Karpas-422 (cell line): ENCODE results near the gene CORO7. TPM values are rescaled to one million over a fixed set of nuclear protein-coding genes. Genes with fewer than 3 reads are reported as not detected.

Experiments used
- DNase-seq: peaks from one replicate; pipeline ENCODE4 v3.0.0-alpha.2; 2015
- H2AFZ ChIP-seq: fragments of 200-600 bp; sonication (generic); 2 replicates; pipeline ENCODE4 v1.6.1; 2014; ENCODE audit warnings: antibody characterized with exemption, low read length, mixed read lengths
- H3K27ac ChIP-seq: fragments of 200-600 bp; sonication (generic); 2 replicates; pipeline ENCODE4 v1.5.1; 2014; ENCODE audit warnings: mild to moderate bottlenecking, low read length, moderate library complexity
- H3K27me3 ChIP-seq: fragments of 200-600 bp; sonication (generic); 2 replicates; pipeline ENCODE4 v1.6.1; 2014; ENCODE audit warnings: low read length, mixed read lengths
- H3K36me3 ChIP-seq: fragments of 200-600 bp; sonication (generic); 2 replicates; pipeline ENCODE4 v1.6.1; 2014; ENCODE audit warnings: low read length, mixed read lengths; ENCODE audit not compliant: insufficient read depth
- H3K4me1 ChIP-seq: fragments of 200-600 bp; sonication (generic); 2 replicates; pipeline ENCODE4 v1.6.1; 2014; ENCODE audit warnings: mild to moderate bottlenecking, low read length, mixed read lengths
- H3K4me2 ChIP-seq: fragments of 200-600 bp; sonication (generic); 2 replicates; pipeline ENCODE4 v1.6.1; 2014; ENCODE audit warnings: low read length, low read depth, mild to moderate bottlenecking; ENCODE audit not compliant: poor library complexity, severe bottlenecking
- H3K4me3 ChIP-seq: fragments of 200-600 bp; sonication (generic); 2 replicates; pipeline ENCODE4 v1.5.1; 2014; ENCODE audit warnings: mild to moderate bottlenecking, antibody characterized with exemption, low read length, mixed read lengths
- H3K79me2 ChIP-seq: fragments of 200-600 bp; sonication (generic); 2 replicates; pipeline ENCODE4 v1.6.1; 2014; ENCODE audit warnings: mild to moderate bottlenecking, low read length, mixed read lengths
- H3K9ac ChIP-seq: fragments of 200-600 bp; sonication (generic); 2 replicates; pipeline ENCODE4 v1.6.0; 2014; ENCODE audit warnings: low read length
- H3K9me2 ChIP-seq: fragments of 200-600 bp; sonication (generic), shearing (Covaris generic); replicated peaks from 2 replicates; pipeline ENCODE4 v1.6.0; 2014; ENCODE audit warnings: mild to moderate bottlenecking, low read length, moderate library complexity; ENCODE audit not compliant: insufficient read depth
- H3K9me3 ChIP-seq: fragments of 300-700, 200-600 bp; sonication (generic); 2 replicates; pipeline ENCODE4 v1.6.1; 2014; ENCODE audit warnings: low read length, mixed read lengths
- H4K20me1 ChIP-seq: fragments of 200-600 bp; sonication (generic); 2 replicates; pipeline ENCODE4 v1.6.1; 2014; ENCODE audit warnings: mild to moderate bottlenecking, antibody characterized with exemption, low read length, low read depth; ENCODE audit not compliant: insufficient read depth
- total RNA-seq: library from RNA; depleted of rRNA; stranded (reverse); fragments of >200 nt; shearing (Covaris generic); gene quantifications from 2 replicates; pipeline ENCODE4 v1.2.3, GENCODE V29; 2014; ENCODE audit warnings: low replicate concordance

Gene CORO7
- total RNA-seq, 1 experiment from 2014 or later: 46.2 TPM

DNA sequence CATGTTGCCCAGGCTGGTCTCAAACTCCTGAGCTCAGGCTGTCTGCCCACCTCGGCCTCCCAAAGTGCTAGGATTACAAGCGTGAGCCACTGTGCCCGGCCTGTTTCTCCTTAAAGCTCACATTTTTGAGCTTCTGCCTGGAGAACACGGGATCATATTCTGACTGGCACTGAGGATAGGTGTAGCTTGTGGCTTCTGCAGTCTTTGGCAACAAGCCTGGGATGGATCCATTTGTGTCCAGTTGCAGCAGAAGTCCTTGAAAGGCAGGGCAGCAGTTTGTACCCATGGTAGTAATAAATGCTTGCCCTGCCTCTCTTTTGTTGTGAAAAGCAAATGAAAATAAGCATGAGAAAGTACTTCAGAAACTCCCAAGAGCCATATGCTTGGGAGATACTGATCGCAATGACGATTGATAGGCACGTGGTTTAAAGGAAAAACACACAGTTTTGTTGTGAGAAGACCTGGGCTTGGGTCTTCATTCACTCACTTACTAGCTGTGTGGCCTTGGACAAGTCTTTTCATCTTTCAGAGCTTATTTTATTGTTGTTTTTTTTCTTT lies 3.1 kb upstream of the CORO7 start:
- H3K9ac ChIP-seq: no peak overlapping the region

DNA sequence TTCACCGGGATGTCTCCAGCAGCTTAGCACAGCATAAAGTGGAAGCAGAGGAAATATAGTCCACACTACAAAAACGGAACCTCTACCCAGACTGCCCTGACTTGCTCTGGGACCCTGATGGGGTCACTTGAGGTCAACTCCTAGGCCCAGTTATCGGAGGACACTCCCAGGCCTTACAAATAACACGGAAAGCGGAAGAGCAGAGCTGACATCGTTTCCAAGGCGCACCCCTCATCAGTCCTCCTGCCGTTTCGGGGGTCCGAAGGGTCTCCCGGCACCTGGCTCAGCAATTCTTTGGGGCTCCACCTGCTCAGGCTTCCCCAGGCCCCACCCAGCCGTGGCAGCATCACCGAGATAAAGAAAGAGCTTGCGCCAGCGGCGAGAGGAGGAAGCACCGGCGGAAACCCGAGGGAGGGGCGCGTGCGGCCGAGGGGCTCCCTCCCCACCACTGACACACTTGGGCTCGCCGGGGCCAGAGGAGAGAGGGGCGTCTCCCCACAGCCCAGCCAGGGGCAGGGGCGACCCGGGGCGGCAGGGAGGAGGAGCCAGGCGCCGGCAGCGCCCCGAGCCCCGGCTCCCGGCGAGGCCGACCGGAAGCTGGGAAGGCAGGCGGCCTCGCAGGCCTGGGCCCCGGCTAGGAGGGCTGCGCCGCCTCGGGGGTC lies 727 bp downstream of the CORO7 start:
- H3K4me2 ChIP-seq: peak overlapping the region; percentile 98
- H3K27ac ChIP-seq: peak overlapping the region; percentile 62
- no peaks in the 10 kb centered on the region for H3K9me2 ChIP-seq
- no peaks in the 10 kb centered on the region for H3K27me3 ChIP-seq
- DNase-seq: peak; percentile 76
- peak overlapping the region; percentile 96 for H3K9ac ChIP-seq
- H3K9me3 ChIP-seq: no peaks in the 10 kb centered on the region
- peaks cover 24% of the 10 kb centered on the region for H3K4me1 ChIP-seq
- H3K79me2 ChIP-seq: peaks cover 41% of the 10 kb centered on the region
- H2AFZ ChIP-seq: 0 out of 2 replicates have a peak overlapping the region, but pooled peaks have one; percentile 46
- H3K4me3 ChIP-seq: peak overlapping the region; percentile 78
- peaks cover 6% of the 10 kb centered on the region for H3K36me3 ChIP-seq
- H4K20me1 ChIP-seq: peaks cover 12% of the 10 kb centered on the region; the same call in 1 of the 2 replicates

More for the DNA sequence above, 3.1 kb upstream of the CORO7 start:
- H3K9me2 ChIP-seq: no peaks in the 10 kb centered on the region
- no peaks in the 10 kb centered on the region for H3K9me3 ChIP-seq
- no peak overlapping the region for H2AFZ ChIP-seq
- H4K20me1 ChIP-seq: peaks cover 4% of the 10 kb centered on the region; the same call in 1 of the 2 replicates
- no peak overlapping the region for H3K27ac ChIP-seq
- DNase-seq: no peak
- H3K4me1 ChIP-seq: peaks cover 18% of the 10 kb centered on the region
- no peak overlapping the region for H3K4me3 ChIP-seq
- H3K36me3 ChIP-seq: no peaks in the 10 kb centered on the region
- H3K27me3 ChIP-seq: no peaks in the 10 kb centered on the region
- no peak overlapping the region for H3K4me2 ChIP-seq
- peaks cover 18% of the 10 kb centered on the region for H3K79me2 ChIP-seq

DNA sequence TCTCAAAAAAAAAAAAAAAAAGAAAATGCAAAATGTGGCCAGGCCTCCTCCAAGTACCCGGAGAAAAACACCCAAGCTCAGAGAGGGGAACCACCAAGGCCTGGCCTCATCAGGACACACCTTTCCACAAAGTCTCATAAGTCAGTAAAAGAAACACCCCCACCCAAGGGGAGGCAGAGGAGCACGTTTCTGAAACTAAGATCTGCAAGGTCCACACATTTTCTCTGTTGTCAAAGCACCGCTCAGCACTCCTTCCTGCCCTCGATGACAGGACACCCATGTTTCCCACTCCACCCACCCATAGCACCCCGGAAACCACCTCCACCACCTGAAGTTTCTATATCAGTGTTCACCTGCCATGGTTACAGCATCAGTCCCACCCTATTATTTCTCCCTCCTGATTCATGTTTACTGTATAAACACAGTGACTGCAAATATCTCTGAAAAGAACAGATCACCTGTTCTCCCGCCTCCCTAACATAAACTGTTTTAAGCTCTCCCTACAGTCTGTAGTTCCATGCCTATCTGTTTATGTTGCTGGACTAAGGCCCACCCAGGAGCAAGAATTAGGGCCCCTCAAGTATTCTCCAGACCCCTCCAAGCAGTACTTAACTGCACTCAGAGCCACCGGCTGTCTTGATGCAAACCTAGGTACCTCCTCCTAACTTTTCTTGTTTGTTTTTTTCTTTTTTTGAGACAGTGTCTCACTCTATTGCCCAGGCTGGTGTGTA lies 2.0 kb downstream of the CORO7 start:
- H2AFZ ChIP-seq: no peak overlapping the region
- peak overlapping the region; percentile 62 for H3K27ac ChIP-seq
- H3K79me2 ChIP-seq: peaks cover 43% of the 10 kb centered on the region
- H4K20me1 ChIP-seq: peaks cover 12% of the 10 kb centered on the region; the same call in 1 of the 2 replicates
- H3K9me2 ChIP-seq: no peaks in the 10 kb centered on the region
- peaks cover 24% of the 10 kb centered on the region for H3K4me1 ChIP-seq
- no peaks in the 10 kb centered on the region for H3K9me3 ChIP-seq
- H3K36me3 ChIP-seq: peaks cover 6% of the 10 kb centered on the region
- H3K4me3 ChIP-seq: peak overlapping the region; percentile 78
- peak overlapping the region; percentile 98 for H3K4me2 ChIP-seq
- H3K27me3 ChIP-seq: no peaks in the 10 kb centered on the region
- peak overlapping the region; percentile 96 for H3K9ac ChIP-seq
- peak; percentile 65 for DNase-seq

DNA sequence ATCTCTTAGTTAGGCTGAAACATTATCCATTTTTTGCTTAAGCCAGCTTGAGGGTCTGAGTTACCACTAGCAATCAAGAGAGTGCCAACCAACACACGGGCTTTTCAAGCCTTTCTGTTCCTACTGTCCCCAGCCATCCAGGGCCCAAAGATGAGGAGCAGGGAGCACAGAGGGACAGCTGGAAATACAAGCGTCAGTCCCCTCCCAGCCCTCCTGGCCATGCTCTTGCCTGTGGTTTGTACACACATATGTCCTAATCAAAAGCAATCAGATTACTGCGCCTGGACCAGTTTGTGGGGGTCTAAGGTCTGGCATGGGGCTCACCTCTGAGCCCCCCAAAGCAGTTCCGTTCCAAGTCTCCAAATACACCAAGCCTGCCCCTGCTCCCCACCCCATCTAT lies 3.5 kb downstream of the CORO7 start:
- Histone ChIP-seq H3K79me2 (peaks cover 43% of the 10 kb centered on the region), H3K9me3 (no peaks in the 10 kb centered on the region), H3K4me3 (no peak overlapping the region), H3K4me1 (peaks cover 24% of the 10 kb centered on the region), H3K9ac (no peak overlapping the region), H3K4me2 (no peak overlapping the region), H2AFZ (no peak overlapping the region), H4K20me1 (peaks cover 12% of the 10 kb centered on the region; the same call in 1 of the 2 replicates), H3K27me3 (no peaks in the 10 kb centered on the region), H3K27ac (no peak overlapping the region), H3K9me2 (no peaks in the 10 kb centered on the region), H3K36me3 (peaks cover 6% of the 10 kb centered on the region)
- no peak for DNase-seq

DNA sequence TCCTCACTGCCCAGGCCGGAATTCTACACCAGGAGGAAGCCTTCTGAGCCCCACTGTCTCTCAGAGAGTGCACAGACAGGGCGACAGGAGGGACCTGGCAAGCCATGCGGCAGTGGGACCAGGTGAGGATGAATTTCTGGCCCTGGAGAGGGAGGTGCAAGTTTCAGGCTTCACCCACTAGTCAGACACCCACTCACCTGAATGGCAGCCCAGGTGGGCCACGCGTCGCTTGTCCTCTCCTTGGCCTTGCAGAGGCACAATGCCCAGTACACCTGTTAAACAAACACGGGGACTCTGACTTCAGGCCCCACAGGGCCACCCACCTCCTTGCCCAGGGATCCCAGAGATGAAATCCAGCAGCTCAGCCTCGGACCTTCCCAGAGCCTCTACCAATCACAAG lies 4.2 kb downstream of the CORO7 start:
- H2AFZ ChIP-seq: no peak overlapping the region
- peaks cover 12% of the 10 kb centered on the region; the same call in 1 of the 2 replicates for H4K20me1 ChIP-seq
- DNase-seq: no peak
- no peak overlapping the region for H3K4me3 ChIP-seq
- H3K79me2 ChIP-seq: peaks cover 43% of the 10 kb centered on the region
- peaks cover 6% of the 10 kb centered on the region for H3K36me3 ChIP-seq
- no peak overlapping the region for H3K9ac ChIP-seq
- no peaks in the 10 kb centered on the region for H3K9me3 ChIP-seq
- no peaks in the 10 kb centered on the region for H3K9me2 ChIP-seq
- H3K4me2 ChIP-seq: no peak overlapping the region
- H3K27me3 ChIP-seq: no peaks in the 10 kb centered on the region
- peaks cover 24% of the 10 kb centered on the region for H3K4me1 ChIP-seq
- no peak overlapping the region for H3K27ac ChIP-seq

DNA sequence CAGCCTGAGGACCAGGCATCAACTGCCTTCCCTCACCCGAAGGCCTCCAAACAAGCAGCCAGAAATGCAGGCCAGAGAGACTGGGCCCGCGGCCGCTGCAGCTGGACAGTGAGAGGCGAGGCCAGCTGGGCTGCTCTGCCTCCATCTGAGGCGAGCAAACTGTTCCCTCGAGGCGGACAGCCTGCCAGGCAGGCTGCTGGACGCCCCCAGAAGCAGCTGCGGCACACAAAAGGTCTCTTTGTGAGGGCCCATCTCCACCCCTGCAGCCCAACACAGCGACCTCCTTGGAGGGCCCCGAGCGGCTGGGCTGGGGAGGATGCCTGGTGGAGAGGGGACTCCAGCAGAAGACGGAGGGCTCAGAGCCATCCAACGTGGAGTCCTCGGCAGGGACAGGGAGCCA lies 4.7 kb downstream of the CORO7 start:
- Histone ChIP-seq H3K9ac (no peak overlapping the region), H3K9me2 (no peaks in the 10 kb centered on the region), H3K36me3 (peaks cover 6% of the 10 kb centered on the region), H3K4me3 (no peak overlapping the region), H3K9me3 (no peaks in the 10 kb centered on the region), H4K20me1 (peaks cover 12% of the 10 kb centered on the region; the same call in 1 of the 2 replicates), H3K79me2 (peaks cover 43% of the 10 kb centered on the region), H3K27me3 (no peaks in the 10 kb centered on the region), H3K4me2 (no peak overlapping the region), H3K27ac (no peak overlapping the region), H2AFZ (no peak overlapping the region), H3K4me1 (peaks cover 20% of the 10 kb centered on the region)
- DNase-seq: no peak

DNA sequence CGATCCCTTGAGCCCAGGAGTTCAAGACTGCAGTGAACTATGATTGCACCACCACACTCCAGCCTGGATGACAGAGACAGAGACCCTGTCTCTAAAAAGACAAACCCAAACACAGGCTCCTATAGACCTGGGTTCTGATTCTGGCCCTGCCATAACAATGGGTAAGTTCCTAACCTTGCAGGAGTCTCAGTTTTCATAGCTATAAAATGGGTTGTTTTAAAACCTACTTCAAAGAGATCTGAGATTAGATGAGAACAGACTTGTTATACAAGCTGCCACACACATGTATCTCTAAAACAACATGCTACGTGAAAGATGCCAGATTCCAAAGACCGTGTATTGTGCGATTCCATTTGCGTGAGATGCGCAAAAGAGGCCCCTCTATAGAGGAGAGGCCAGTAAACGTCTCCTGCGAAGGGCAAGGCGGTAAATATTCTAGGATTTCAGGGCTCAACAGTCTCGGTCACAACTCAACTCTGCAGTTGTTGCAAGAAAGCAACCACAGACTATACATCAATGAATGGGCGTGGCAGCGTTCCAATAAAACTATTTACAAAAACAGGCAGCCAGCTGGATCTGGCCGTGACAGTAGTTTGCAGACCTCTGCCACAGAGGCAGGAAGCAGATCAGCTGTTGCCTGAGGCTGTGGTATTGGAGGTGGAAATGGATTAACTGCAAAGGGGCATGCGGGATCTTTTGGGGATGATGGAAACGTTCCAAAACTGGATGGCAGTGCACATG lies 5.9 kb downstream of the CORO7 start:
- peaks cover 6% of the 10 kb centered on the region for H3K36me3 ChIP-seq
- H3K9me3 ChIP-seq: no peaks in the 10 kb centered on the region
- H3K27ac ChIP-seq: no peak overlapping the region
- H3K4me1 ChIP-seq: peaks cover 18% of the 10 kb centered on the region
- no peak overlapping the region for H2AFZ ChIP-seq
- peaks cover 12% of the 10 kb centered on the region; the same call in 1 of the 2 replicates for H4K20me1 ChIP-seq
- no peak for DNase-seq
- no peaks in the 10 kb centered on the region for H3K9me2 ChIP-seq
- H3K4me3 ChIP-seq: no peak overlapping the region
- H3K9ac ChIP-seq: no peak overlapping the region
- no peak overlapping the region for H3K4me2 ChIP-seq
- no peaks in the 10 kb centered on the region for H3K27me3 ChIP-seq
- H3K79me2 ChIP-seq: peaks cover 35% of the 10 kb centered on the region
